Bronchial epithelial cell (primary cell): Measurements from ENCODE around the gene NOP58. TPM values are rescaled to one million over a fixed set of nuclear protein-coding genes. Genes with fewer than 3 reads are reported as not detected.

Experiments used
- DNase-seq: peaks from one replicate; pipeline ENCODE4 v3.0.0-alpha.2; 2010; ENCODE audit warnings: low read depth
- FAIRE-seq: peaks from 2 replicates; lab custom pipeline; 2011; peaks lifted over from hg19 to GRCh38; lab: Jason Lieb, UNC
- H3K27me3 ChIP-seq: 2 replicates; pipeline ENCODE4 v1.5.1; 2011; ENCODE audit warnings: low read length; ENCODE audit not compliant: control insufficient read depth, insufficient read depth
- H3K36me3 ChIP-seq: 2 replicates; pipeline ENCODE4 v1.5.1; 2011; ENCODE audit warnings: low read length; ENCODE audit not compliant: control insufficient read depth, insufficient read depth
- H3K4me3 ChIP-seq: 2 replicates; pipeline ENCODE4 v1.5.1; 2011; ENCODE audit warnings: mild to moderate bottlenecking, low read depth, low read length, control low read depth
- CTCF ChIP-seq: IDR thresholded peaks from 2 replicates; pipeline ENCODE4 v1.5.1; 2011; ENCODE audit warnings: mild to moderate bottlenecking, moderate library complexity, low read length, control low read depth, inconsistent platforms; ENCODE audit not compliant: insufficient read depth, severe bottlenecking
- total RNA-seq: library from RNA; depleted of rRNA; stranded (reverse); fragments of >200 nt; gene quantifications from 2 replicates; pipeline ENCODE4 v1.2.1, GENCODE V29; 2014

The NOP58 gene
- total RNA-seq, 1 donor from 2014 or later, result 79.5 TPM

GRCh38 chr2:202337706-202338346, 72.3 kb downstream of the NOP58 start:
- FAIRE-seq, result no peak
- no peak for DNase-seq
- no peak for TF ChIP-seq CTCF
- Histone ChIP-seq H3K4me3 (no peak overlapping the region), H3K27me3 (no peaks in the 10 kb centered on the region), H3K36me3 (no peaks in the 10 kb centered on the region)

- FAIRE-seq, result peak; percentile 58
- no peak for TF ChIP-seq CTCF
Measured at GRCh38 chr2:202339071-202339870, 73.7 kb downstream of the NOP58 start.

GRCh38 chr2:202344178-202344577, 78.6 kb downstream of the NOP58 start:
- no peak for TF ChIP-seq CTCF
- no peaks in the 10 kb centered on the region for H3K27me3 ChIP-seq
- H3K4me3 ChIP-seq, result no peak overlapping the region
- FAIRE-seq (no peak), DNase-seq (peak; percentile 91)
- H3K36me3 ChIP-seq, result no peaks in the 10 kb centered on the region

More at GRCh38 chr2:202339071-202339870, 73.7 kb downstream of the NOP58 start:
- Histone ChIP-seq H3K27me3 (no peaks in the 10 kb centered on the region), H3K4me3 (no peak overlapping the region), H3K36me3 (no peaks in the 10 kb centered on the region)
- DNase-seq, result peak; percentile 91

GRCh38 chr2:202346180-202346579, 80.6 kb downstream of the NOP58 start:
- no peak for TF ChIP-seq CTCF
- no peaks in the 10 kb centered on the region for H3K36me3 ChIP-seq
- FAIRE-seq (no peak), DNase-seq (no peak)
- no peaks in the 10 kb centered on the region for H3K27me3 ChIP-seq
- no peak overlapping the region for H3K4me3 ChIP-seq

Other genes starting within 250 kb of the NOP58 start
- gene FZD7, start 231.9 kb upstream of the NOP58 start, total RNA-seq, result 1.8 and 2.3 TPM in 2 replicates
- gene KIAA2012, start 192.5 kb upstream of the NOP58 start, total RNA-seq, result not detected in 2 replicates
- gene SUMO1, start 27.2 kb upstream of the NOP58 start, total RNA-seq, result 97.7 and 108 TPM in 2 replicates
- 6.3 TPM in 2 replicates for gene BMPR2, start 110.6 kb downstream of the NOP58 start, total RNA-seq